Measurements from ENCODE around the gene COL1A2. TPM values are rescaled to one million over a fixed set of nuclear protein-coding genes. Genes with fewer than 3 reads are reported as not detected.

Gene COL1A2
- total and polyA plus RNA-seq, 2 of the 8 experiments (the other 6 are each of a cell fraction or from before 2014, with no cell fraction given), result 45.2 to 87.2 TPM

DNA sequence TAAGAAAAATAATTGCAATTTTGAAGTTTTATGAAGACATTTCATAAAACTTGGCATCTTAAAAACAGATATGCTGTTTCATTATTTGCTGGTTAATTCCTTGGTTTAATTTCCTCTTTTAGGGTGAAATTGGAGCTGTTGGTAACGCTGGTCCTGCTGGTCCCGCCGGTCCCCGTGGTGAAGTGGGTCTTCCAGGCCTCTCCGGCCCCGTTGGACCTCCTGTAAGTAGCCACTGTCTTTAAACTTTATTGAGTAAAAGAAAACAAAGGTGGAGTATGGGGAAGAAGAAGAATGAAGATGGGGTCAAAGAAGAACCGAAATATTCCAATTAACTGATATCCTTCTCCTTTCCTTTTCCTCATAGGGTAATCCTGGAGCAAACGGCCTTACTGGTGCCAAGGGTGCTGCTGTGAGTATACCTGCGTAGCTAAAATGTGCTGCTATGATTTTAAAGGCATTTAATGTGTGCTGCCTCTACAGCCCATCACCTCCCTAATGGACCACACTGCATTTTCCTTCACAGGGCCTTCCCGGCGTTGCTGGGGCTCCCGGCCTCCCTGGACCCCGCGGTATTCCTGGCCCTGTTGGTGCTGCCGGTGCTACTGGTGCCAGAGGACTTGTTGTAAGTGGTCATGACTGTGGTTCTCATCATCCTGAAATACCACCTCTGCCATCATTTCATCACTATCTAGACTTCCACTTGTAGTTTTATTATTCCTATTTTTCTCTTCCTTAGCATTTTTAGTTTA is 14.7 kb downstream of the COL1A2 start (continued):
- TF ChIP-seq EP300 (IDR thresholded peaks at IDR 0.05; ENCODE audit: borderline replicate concordance in 1 of 2, low read depth in 2 of 2, low read length in 2 of 2) (no peak), CHD2 (IDR thresholded peaks at IDR 0.05; ENCODE audit: low read length) (no peak), TEAD4 (IDR thresholded peaks at IDR 0.05; ENCODE audit: low read depth, low read length) (no peak), TCF12 (IDR thresholded peaks at IDR 0.05; ENCODE audit: low read depth, low read length) (no peak)
